Measurements from ENCODE around the gene LRRC4B.

Gene LRRC4B

GRCh38 chr19:50507376-50507775, 60.9 kb downstream of the LRRC4B start (continued):
- TF ChIP-seq PRDM6 (tag by site-specific recombination; IDR thresholded peaks at IDR 0.05) (no peak), ZNF837 (tag by site-specific recombination; IDR thresholded peaks at IDR 0.05) (no peak), ZNF449 (tag by site-specific recombination; IDR thresholded peaks at IDR 0.05) (no peak), ZNF561 (tag by site-specific recombination; IDR thresholded peaks at IDR 0.05; ENCODE audit: borderline replicate concordance) (no peak), ZIC2 (tag by site-specific recombination; IDR thresholded peaks at IDR 0.05) (peak; percentile 39), ZNF394 (tag by site-specific recombination; IDR thresholded peaks at IDR 0.05; ENCODE audit: borderline replicate concordance) (no peak), ZNF558 (tag by site-specific recombination; IDR thresholded peaks at IDR 0.05) (no peak), FEZF1 (tag by site-specific recombination; IDR thresholded peaks at IDR 0.05) (no peak), ZBTB1 (tag by site-specific recombination; IDR thresholded peaks at IDR 0.05) (no peak), ZNF660 (tag by site-specific recombination; IDR thresholded peaks at IDR 0.05) (no peak), ZNF830 (tag by site-specific recombination; IDR thresholded peaks at IDR 0.05; ENCODE audit: low read depth) (no peak), TSHZ1 (tag by site-specific recombination; IDR thresholded peaks at IDR 0.05; ENCODE audit: borderline replicate concordance) (no peak), ZNF670 (tag by site-specific recombination; IDR thresholded peaks at IDR 0.05; ENCODE audit: low read depth) (no peak), INSM2 (tag by site-specific recombination; IDR thresholded peaks at IDR 0.05) (no peak), HOXA7 (CRISPR knock-in tag; IDR thresholded peaks at IDR 0.05; ENCODE audit: borderline replicate concordance) (no peak), AEBP2 (tag by site-specific recombination; IDR thresholded peaks at IDR 0.05; ENCODE audit: borderline replicate concordance) (no peak)

- TF ChIP-seq ZBTB1 (tag by site-specific recombination; IDR thresholded peaks at IDR 0.05) (no peak), SETDB1 (IDR thresholded peaks at IDR 0.05; ENCODE audit: insufficient read length, low read length) (no peak), SP2 (tag by site-specific recombination; IDR thresholded peaks at IDR 0.05) (0 out of 2 replicates have a peak, but pooled peaks have one; percentile 1), ZNF670 (tag by site-specific recombination; IDR thresholded peaks at IDR 0.05; ENCODE audit: low read depth) (no peak), PRDM10 (tag by site-specific recombination; IDR thresholded peaks at IDR 0.05) (no peak), ZFHX2 (tag by site-specific recombination; conservative IDR thresholded peaks at IDR 0.05) (peak; percentile 81), EGR2 (tag by site-specific recombination; IDR thresholded peaks at IDR 0.05; ENCODE audit: low read depth) (peak; percentile 79)
- no peak overlapping the region for H3K4me3 ChIP-seq (ENCODE audit: low read depth, low read length)
- no peaks in the 10 kb centered on the region; a peak in 1 of 3 replicates for H3K36me3 ChIP-seq (ENCODE audit: control insufficient read depth in 2 of 2, insufficient read depth in 1 of 2, low read length in 2 of 2)
- H3K27ac ChIP-seq (ENCODE audit: extremely low read depth, low read depth, low read length): no peak overlapping the region
- POLR2A ChIA-PET: no interaction called here
- H3K4me1 ChIP-seq (ENCODE audit: control insufficient read depth, insufficient read depth, low read length): 0 out of 2 replicates have a peak, but pooled peaks cover under 1% of the 10 kb centered on the region
- CTCF ChIA-PET: no interaction called here
- H3K9me3 ChIP-seq (ENCODE audit: control insufficient read depth, insufficient read depth, low read depth, low read length): no peaks in the 10 kb centered on the region
Observed at GRCh38 chr19:50506700-50507099, 61.5 kb downstream of the LRRC4B start.
